Kidney epithelial cell (primary cell): ENCODE measurements around the gene SPAG16. TPM values are rescaled to one million over a fixed set of nuclear protein-coding genes. Genes with fewer than 3 reads are reported as not detected.

Source experiments
- DNase-seq: peaks from one replicate; pipeline ENCODE4 v3.0.0-alpha.2; 2010; ENCODE audit warnings: low read depth
- H3K27me3 ChIP-seq: 2 replicates; pipeline ENCODE4 v1.6.0; 2011; ENCODE audit warnings: low read length; ENCODE audit not compliant: control insufficient read depth, insufficient read depth
- H3K36me3 ChIP-seq: 2 replicates; pipeline ENCODE4 v1.5.1; 2011; ENCODE audit warnings: low read length; ENCODE audit not compliant: control insufficient read depth, insufficient read depth
- H3K4me3 ChIP-seq: 2 replicates; pipeline ENCODE4 v1.5.1; 2011; ENCODE audit warnings: low read depth, mild to moderate bottlenecking, control low read depth, low read length
- total RNA-seq: library from RNA; depleted of rRNA; stranded (reverse); fragments of >200 nt; gene quantifications from 2 replicates; pipeline ENCODE4 v1.2.3, GENCODE V29; 2015
- TF ChIP-seq, protein P1 (sequence below): IDR thresholded peaks from 2 replicates; pipeline ENCODE4 v1.5.1; 2011; ENCODE audit warnings: mild to moderate bottlenecking, moderate library complexity, low read length, control low read depth, inconsistent platforms; ENCODE audit not compliant: insufficient read depth, poor library complexity, severe bottlenecking

Gene SPAG16
- total RNA-seq, 1 donor from 2014 or later = 16.1 TPM

DNA sequence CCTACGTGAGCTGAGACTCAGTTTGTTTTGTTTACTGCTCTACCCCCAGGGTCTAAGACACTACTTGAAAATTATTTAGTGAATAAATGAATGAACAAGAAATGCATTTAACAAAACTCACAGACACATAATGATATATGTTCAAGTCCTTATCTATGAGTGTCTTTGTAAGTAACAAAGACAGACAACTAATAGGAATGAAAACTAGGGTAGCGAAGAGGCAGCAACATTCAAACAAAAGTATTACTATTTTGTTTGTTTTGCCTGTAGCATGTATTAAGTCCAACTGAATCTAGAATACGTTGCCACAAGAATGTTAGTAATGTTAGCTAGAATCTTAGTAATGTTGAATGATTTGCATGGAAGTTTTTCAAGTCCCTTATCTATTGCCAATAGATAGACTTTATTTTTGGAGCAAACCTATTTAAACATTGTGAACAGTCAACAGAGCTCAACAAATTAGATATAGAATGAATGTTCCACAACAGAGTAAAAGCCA, 981.8 kb downstream of the SPAG16 start:
- Histone ChIP-seq H3K36me3 (no peaks in the 10 kb centered on the region), H3K27me3 (no peaks in the 10 kb centered on the region), H3K4me3 (no peak overlapping the region)
- DNase-seq = no peak
- TF ChIP-seq, protein P1, sequence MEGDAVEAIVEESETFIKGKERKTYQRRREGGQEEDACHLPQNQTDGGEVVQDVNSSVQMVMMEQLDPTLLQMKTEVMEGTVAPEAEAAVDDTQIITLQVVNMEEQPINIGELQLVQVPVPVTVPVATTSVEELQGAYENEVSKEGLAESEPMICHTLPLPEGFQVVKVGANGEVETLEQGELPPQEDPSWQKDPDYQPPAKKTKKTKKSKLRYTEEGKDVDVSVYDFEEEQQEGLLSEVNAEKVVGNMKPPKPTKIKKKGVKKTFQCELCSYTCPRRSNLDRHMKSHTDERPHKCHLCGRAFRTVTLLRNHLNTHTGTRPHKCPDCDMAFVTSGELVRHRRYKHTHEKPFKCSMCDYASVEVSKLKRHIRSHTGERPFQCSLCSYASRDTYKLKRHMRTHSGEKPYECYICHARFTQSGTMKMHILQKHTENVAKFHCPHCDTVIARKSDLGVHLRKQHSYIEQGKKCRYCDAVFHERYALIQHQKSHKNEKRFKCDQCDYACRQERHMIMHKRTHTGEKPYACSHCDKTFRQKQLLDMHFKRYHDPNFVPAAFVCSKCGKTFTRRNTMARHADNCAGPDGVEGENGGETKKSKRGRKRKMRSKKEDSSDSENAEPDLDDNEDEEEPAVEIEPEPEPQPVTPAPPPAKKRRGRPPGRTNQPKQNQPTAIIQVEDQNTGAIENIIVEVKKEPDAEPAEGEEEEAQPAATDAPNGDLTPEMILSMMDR = no peak

DNA sequence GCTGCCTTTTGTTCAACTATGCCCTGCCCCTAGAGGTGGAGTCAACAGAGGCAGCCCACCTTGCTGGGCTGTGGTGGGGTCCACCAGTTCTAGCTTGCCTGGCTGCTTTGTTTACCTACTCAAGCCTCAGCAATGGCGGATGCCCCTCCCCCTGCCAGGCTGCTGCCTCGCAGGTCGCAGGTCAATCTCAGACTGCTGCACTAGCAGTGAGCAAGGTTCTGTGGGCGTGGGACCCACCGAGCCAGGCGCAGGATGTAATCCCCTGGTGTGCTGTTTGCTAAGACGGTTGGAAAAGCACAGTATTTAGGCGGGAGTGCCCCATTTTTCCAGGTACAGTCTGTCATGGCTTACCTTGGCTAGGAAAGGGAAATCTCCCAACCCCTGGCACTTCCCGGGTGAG, 993.6 kb downstream of the SPAG16 start:
- DNase-seq = no peak
- H3K27me3 ChIP-seq = no peaks in the 10 kb centered on the region
- H3K36me3 ChIP-seq = no peaks in the 10 kb centered on the region
- H3K4me3 ChIP-seq = no peak overlapping the region
- TF ChIP-seq, protein P1 = no peak

DNA sequence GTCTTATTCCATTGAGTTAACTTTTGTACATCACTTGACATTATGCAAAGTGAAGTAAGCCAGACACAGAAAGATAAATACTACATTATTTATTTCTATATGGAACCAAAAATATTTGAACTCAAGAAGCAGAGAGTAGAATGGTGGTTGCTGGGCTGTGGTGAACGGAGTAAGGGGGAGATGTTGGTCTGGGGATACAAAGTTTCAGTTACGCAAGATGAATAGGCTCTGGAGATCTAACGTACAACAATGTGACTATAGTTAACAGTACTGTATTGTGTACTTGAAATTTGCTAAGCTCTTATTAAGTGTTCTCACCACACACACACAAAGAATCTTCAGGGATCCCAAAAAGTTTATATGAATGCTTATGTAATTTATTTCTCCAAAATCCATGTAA, 1001.7 kb downstream of the SPAG16 start:
- no peaks in the 10 kb centered on the region for H3K36me3 ChIP-seq
- no peaks in the 10 kb centered on the region for H3K27me3 ChIP-seq
- TF ChIP-seq, protein P1 = no peak
- no peak for DNase-seq
- H3K4me3 ChIP-seq = no peak overlapping the region

DNA sequence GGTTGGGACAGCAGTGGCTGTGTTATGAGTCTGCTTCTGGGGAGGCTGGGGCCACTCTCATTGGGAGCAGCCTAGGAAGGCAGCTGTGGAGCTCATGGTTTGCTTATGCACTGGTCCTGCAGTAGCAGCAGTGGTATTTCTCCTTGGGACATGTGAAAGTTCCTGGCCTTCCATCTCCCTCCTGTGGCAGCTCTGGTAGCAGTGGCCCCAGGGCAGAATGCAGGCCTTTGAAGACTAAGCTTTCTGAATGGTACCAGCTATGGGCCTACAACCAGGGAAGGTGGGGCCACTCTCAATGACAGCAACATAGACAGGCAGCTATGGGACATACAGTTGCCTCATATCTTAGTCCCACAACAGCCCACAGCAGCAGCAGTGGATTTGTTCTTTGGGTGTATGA, 1009.3 kb downstream of the SPAG16 start:
- DNase-seq = no peak
- TF ChIP-seq, protein P1 = no peak
- Histone ChIP-seq H3K4me3 (no peak overlapping the region), H3K27me3 (no peaks in the 10 kb centered on the region), H3K36me3 (no peaks in the 10 kb centered on the region)

DNA sequence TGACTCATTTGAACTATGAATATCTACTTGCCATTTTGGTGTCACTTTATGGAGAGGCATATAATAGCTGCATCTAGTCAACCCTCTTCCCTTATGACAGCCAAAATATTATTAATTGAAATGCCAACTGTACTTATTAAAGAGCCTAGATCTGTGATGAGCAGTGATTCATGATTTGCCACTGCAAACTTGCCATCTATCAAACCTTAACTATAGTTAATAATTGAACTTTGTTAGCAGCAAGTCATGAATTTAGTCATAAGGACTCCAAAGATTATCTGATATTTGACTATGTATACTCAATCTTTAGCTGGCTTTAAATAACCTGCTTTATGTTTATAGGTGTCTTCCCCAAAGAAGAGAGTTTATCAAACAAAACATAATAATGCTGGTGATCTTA, 1010.2 kb downstream of the SPAG16 start:
- DNase-seq = no peak
- H3K27me3 ChIP-seq = no peaks in the 10 kb centered on the region
- H3K4me3 ChIP-seq = no peak overlapping the region
- no peaks in the 10 kb centered on the region for H3K36me3 ChIP-seq
- TF ChIP-seq, protein P1 = no peak

DNA sequence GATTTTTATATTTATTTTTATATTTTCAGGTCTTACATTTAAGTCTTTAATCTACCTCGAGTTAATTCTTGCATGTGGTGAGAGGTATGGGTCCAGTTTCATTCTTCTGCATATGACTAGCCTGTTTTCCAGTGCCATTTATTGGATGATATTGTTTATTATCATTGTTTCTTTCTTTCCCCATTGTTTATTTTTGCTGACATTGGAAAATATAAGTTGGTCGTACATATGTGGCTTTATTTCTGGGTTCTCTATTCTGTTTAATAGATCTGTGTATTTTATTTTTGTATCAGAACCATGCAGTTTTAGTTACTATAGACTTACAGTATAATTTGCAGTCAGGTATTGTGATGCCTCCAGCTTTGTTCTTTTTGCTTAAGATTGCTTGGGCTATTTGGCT, 1013.2 kb downstream of the SPAG16 start:
- TF ChIP-seq, protein P1 = no peak
- no peak overlapping the region for H3K4me3 ChIP-seq
- no peak for DNase-seq
- no peaks in the 10 kb centered on the region for H3K27me3 ChIP-seq
- H3K36me3 ChIP-seq = no peaks in the 10 kb centered on the region
